Measurements from ENCODE around the gene SULF2.

SULF2 gene

DNA sequence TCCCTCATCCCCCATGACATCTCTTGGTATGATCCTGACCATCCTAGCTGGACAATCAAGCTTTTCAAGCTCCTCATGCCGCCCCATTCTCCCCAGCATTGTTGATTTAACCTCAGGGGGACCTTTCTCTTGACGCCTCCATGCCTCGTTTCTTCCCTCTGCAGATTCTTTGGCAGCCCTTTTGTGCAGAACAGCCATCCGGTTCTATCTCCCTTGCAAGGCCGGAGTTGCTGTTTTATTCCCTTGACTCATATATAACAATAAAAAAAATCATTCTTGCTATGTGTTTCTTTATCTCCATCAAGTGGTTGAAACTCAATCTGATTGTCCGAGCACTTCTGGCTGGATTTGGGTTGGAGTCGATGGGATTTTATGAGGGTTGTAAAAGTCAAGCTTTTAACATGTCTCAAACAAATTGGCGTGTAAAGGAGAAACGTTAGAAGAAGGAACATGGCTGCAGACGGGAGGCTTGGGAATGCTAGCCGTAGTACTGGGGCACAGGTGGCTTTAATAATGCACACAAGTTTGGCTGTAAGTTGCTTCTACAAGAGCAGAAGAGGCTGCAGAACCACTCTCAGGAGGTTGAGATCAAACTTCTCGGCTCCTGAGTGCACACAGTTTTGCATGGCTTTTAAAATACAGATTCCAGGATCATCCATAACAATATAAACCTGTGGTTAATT, 3.9 kb upstream of the SULF2 start:
- H3K4me2 ChIP-seq (ENCODE audit: low read depth, low read length, poor library complexity, severe bottlenecking), result no peak overlapping the region
- no peaks in the 10 kb centered on the region for H3K9me3 ChIP-seq (ENCODE audit: insufficient read depth, low read depth, low read length)
- no peaks in the 10 kb centered on the region for H3K27me3 ChIP-seq (ENCODE audit: insufficient read depth, low read length, poor library complexity, severe bottlenecking)
- H3K9me2 ChIP-seq (replicated peaks; ENCODE audit: low read depth, low read length), result no peaks in the 10 kb centered on the region
- H3K4me3 ChIP-seq (ENCODE audit: low read length, poor library complexity, severe bottlenecking), result no peak overlapping the region
- no peak overlapping the region for H3K9ac ChIP-seq (ENCODE audit: low read depth, low read length, poor library complexity, severe bottlenecking)
- no peaks in the 10 kb centered on the region for H4K20me1 ChIP-seq (ENCODE audit: insufficient read depth, low read length, poor library complexity, severe bottlenecking)
- H3K79me2 ChIP-seq (ENCODE audit: insufficient read depth, low read length), result no peaks in the 10 kb centered on the region
- no peak overlapping the region for H2AFZ ChIP-seq (ENCODE audit: low read length)
- H3F3A ChIP-seq (ENCODE audit: low read depth), result no peaks in the 10 kb centered on the region
- no peaks in the 10 kb centered on the region for H3K4me1 ChIP-seq (ENCODE audit: insufficient read depth, low read length, poor library complexity, severe bottlenecking)
- TF ChIP-seq, protein P1, sequence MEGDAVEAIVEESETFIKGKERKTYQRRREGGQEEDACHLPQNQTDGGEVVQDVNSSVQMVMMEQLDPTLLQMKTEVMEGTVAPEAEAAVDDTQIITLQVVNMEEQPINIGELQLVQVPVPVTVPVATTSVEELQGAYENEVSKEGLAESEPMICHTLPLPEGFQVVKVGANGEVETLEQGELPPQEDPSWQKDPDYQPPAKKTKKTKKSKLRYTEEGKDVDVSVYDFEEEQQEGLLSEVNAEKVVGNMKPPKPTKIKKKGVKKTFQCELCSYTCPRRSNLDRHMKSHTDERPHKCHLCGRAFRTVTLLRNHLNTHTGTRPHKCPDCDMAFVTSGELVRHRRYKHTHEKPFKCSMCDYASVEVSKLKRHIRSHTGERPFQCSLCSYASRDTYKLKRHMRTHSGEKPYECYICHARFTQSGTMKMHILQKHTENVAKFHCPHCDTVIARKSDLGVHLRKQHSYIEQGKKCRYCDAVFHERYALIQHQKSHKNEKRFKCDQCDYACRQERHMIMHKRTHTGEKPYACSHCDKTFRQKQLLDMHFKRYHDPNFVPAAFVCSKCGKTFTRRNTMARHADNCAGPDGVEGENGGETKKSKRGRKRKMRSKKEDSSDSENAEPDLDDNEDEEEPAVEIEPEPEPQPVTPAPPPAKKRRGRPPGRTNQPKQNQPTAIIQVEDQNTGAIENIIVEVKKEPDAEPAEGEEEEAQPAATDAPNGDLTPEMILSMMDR (conservative IDR thresholded peaks at IDR 0.05; ENCODE audit: low read length), result no peak
- no peak for TF ChIP-seq EZH2phosphoT487 (IDR thresholded peaks at IDR 0.05; ENCODE audit: borderline replicate concordance)
- no peaks in the 10 kb centered on the region for H3K36me3 ChIP-seq (ENCODE audit: insufficient read depth, low read length)

GRCh38 chr20:47788741-47789080, 3.4 kb upstream of the SULF2 start:
- Histone ChIP-seq H3K27me3 (ENCODE audit: insufficient read depth, low read length, poor library complexity, severe bottlenecking) (no peaks in the 10 kb centered on the region), H3K9me2 (replicated peaks; ENCODE audit: low read depth, low read length) (no peaks in the 10 kb centered on the region), H3F3A (ENCODE audit: low read depth) (no peaks in the 10 kb centered on the region), H3K4me3 (ENCODE audit: low read length, poor library complexity, severe bottlenecking) (no peak overlapping the region), H4K20me1 (ENCODE audit: insufficient read depth, low read length, poor library complexity, severe bottlenecking) (no peaks in the 10 kb centered on the region), H3K4me2 (ENCODE audit: low read depth, low read length, poor library complexity, severe bottlenecking) (no peak overlapping the region), H3K79me2 (ENCODE audit: insufficient read depth, low read length) (no peaks in the 10 kb centered on the region), H3K9ac (ENCODE audit: low read depth, low read length, poor library complexity, severe bottlenecking) (no peak overlapping the region), H3K36me3 (ENCODE audit: insufficient read depth, low read length) (no peaks in the 10 kb centered on the region), H2AFZ (ENCODE audit: low read length) (no peak overlapping the region), H3K4me1 (ENCODE audit: insufficient read depth, low read length, poor library complexity, severe bottlenecking) (no peaks in the 10 kb centered on the region), H3K9me3 (ENCODE audit: insufficient read depth, low read depth, low read length) (no peaks in the 10 kb centered on the region)
- TF ChIP-seq, protein P1 (conservative IDR thresholded peaks at IDR 0.05; ENCODE audit: low read length), result no peak
- no peak for TF ChIP-seq EZH2phosphoT487 (IDR thresholded peaks at IDR 0.05; ENCODE audit: borderline replicate concordance)

- no peaks in the 10 kb centered on the region for H3K36me3 ChIP-seq (ENCODE audit: insufficient read depth, low read length)
- no peak overlapping the region for H3K4me2 ChIP-seq (ENCODE audit: low read depth, low read length, poor library complexity, severe bottlenecking)
- H3K9me2 ChIP-seq (replicated peaks; ENCODE audit: low read depth, low read length), result no peaks in the 10 kb centered on the region
- H3K4me1 ChIP-seq (ENCODE audit: insufficient read depth, low read length, poor library complexity, severe bottlenecking), result no peaks in the 10 kb centered on the region
- no peaks in the 10 kb centered on the region for H3K9me3 ChIP-seq (ENCODE audit: insufficient read depth, low read depth, low read length)
- no peak overlapping the region for H3K4me3 ChIP-seq (ENCODE audit: low read length, poor library complexity, severe bottlenecking)
- no peaks in the 10 kb centered on the region for H3K27me3 ChIP-seq (ENCODE audit: insufficient read depth, low read length, poor library complexity, severe bottlenecking)
- TF ChIP-seq, protein P1 (conservative IDR thresholded peaks at IDR 0.05; ENCODE audit: low read length), result no peak
- TF ChIP-seq EZH2phosphoT487 (IDR thresholded peaks at IDR 0.05; ENCODE audit: borderline replicate concordance), result no peak
- H3F3A ChIP-seq (ENCODE audit: low read depth), result no peaks in the 10 kb centered on the region
- H4K20me1 ChIP-seq (ENCODE audit: insufficient read depth, low read length, poor library complexity, severe bottlenecking), result no peaks in the 10 kb centered on the region
- no peaks in the 10 kb centered on the region for H3K79me2 ChIP-seq (ENCODE audit: insufficient read depth, low read length)
- no peak overlapping the region for H2AFZ ChIP-seq (ENCODE audit: low read length)
- no peak overlapping the region for H3K9ac ChIP-seq (ENCODE audit: low read depth, low read length, poor library complexity, severe bottlenecking)
Observed at GRCh38 chr20:47786765-47787107, 1.5 kb upstream of the SULF2 start.
